ENCODE results near the gene KSR2.
A peak's percentile ranks its signal among the peaks of the same experiment; 100 is the strongest.

Gene KSR2

GRCh38 chr12:117674313-117674712 lies 294.5 kb downstream of the KSR2 start:
- Histone ChIP-seq H3K27ac (ENCODE audit: low read depth, low read length, poor library complexity, severe bottlenecking) (no peak overlapping the region), H2AFZ (ENCODE audit: low read length) (no peak overlapping the region), H3F3A (ENCODE audit: insufficient read depth, low read length) (no peaks in the 10 kb centered on the region), H3K9ac (ENCODE audit: low read length) (no peak overlapping the region), H4K20me1 (ENCODE audit: insufficient read depth, low read length) (no peaks in the 10 kb centered on the region), H3K4me1 (ENCODE audit: insufficient read depth, low read length, severe bottlenecking) (no peaks in the 10 kb centered on the region), H3K36me3 (ENCODE audit: insufficient read depth, low read length) (no peaks in the 10 kb centered on the region), H3K9me2 (ENCODE audit: low read depth, low read length) (no peaks in the 10 kb centered on the region), H3K79me2 (ENCODE audit: insufficient read depth, low read length) (no peaks in the 10 kb centered on the region), H3K4me2 (ENCODE audit: low read length) (no peak overlapping the region), H3K27me3 (ENCODE audit: insufficient read depth, low read length) (no peaks in the 10 kb centered on the region), H3K4me3 (ENCODE audit: low read depth, low read length, poor library complexity, severe bottlenecking) (no peak overlapping the region), H3K9me3 (ENCODE audit: low read length) (no peaks in the 10 kb centered on the region)
- TF ChIP-seq, protein P1, sequence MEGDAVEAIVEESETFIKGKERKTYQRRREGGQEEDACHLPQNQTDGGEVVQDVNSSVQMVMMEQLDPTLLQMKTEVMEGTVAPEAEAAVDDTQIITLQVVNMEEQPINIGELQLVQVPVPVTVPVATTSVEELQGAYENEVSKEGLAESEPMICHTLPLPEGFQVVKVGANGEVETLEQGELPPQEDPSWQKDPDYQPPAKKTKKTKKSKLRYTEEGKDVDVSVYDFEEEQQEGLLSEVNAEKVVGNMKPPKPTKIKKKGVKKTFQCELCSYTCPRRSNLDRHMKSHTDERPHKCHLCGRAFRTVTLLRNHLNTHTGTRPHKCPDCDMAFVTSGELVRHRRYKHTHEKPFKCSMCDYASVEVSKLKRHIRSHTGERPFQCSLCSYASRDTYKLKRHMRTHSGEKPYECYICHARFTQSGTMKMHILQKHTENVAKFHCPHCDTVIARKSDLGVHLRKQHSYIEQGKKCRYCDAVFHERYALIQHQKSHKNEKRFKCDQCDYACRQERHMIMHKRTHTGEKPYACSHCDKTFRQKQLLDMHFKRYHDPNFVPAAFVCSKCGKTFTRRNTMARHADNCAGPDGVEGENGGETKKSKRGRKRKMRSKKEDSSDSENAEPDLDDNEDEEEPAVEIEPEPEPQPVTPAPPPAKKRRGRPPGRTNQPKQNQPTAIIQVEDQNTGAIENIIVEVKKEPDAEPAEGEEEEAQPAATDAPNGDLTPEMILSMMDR (IDR thresholded peaks at IDR 0.05; ENCODE audit: low read length), result no peak
- no peak for TF ChIP-seq EZH2 (IDR thresholded peaks at IDR 0.05; ENCODE audit: borderline replicate concordance, low read length)

- Histone ChIP-seq H2AFZ (ENCODE audit: low read length) (no peak overlapping the region), H4K20me1 (ENCODE audit: insufficient read depth, low read length) (no peaks in the 10 kb centered on the region), H3K79me2 (ENCODE audit: insufficient read depth, low read length) (no peaks in the 10 kb centered on the region), H3K4me3 (ENCODE audit: low read depth, low read length, poor library complexity, severe bottlenecking) (no peak overlapping the region), H3K4me1 (ENCODE audit: insufficient read depth, low read length, severe bottlenecking) (no peaks in the 10 kb centered on the region), H3K4me2 (ENCODE audit: low read length) (no peak overlapping the region), H3K27me3 (ENCODE audit: insufficient read depth, low read length) (no peaks in the 10 kb centered on the region), H3F3A (ENCODE audit: insufficient read depth, low read length) (no peaks in the 10 kb centered on the region), H3K9me3 (ENCODE audit: low read length) (no peaks in the 10 kb centered on the region), H3K9me2 (ENCODE audit: low read depth, low read length) (no peaks in the 10 kb centered on the region), H3K9ac (ENCODE audit: low read length) (no peak overlapping the region), H3K36me3 (ENCODE audit: insufficient read depth, low read length) (no peaks in the 10 kb centered on the region), H3K27ac (ENCODE audit: low read depth, low read length, poor library complexity, severe bottlenecking) (no peak overlapping the region)
- TF ChIP-seq, protein P1 (IDR thresholded peaks at IDR 0.05; ENCODE audit: low read length), result peak; percentile 69
- TF ChIP-seq EZH2 (IDR thresholded peaks at IDR 0.05; ENCODE audit: borderline replicate concordance, low read length), result no peak
These were observed 297.1 kb downstream of the KSR2 start for GRCh38 chr12:117671734-117672133.

DNA sequence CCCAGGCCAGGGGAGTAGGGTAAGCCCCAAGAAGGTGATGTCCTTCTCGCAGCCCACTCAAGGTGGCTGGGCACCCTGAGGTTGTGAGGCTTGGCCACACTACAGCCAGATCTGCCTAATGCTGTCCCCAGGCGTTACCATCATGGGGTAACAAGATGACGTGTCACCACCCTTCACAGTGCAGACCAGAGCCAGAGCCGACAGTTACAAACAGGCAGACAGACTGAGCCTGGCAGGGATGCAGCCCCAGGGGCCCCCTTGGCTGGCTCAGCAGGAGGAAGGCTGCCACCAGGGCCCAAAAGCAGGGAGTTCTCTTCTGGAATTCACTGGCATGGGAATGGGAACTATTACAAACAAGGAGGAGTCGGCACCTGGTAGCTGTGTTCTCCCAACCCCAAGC lies 304.6 kb downstream of the KSR2 start:
- Histone ChIP-seq H3K36me3 (ENCODE audit: insufficient read depth, low read length) (no peaks in the 10 kb centered on the region), H3F3A (ENCODE audit: insufficient read depth, low read length) (no peaks in the 10 kb centered on the region), H3K9me3 (ENCODE audit: low read length) (no peaks in the 10 kb centered on the region), H3K4me2 (ENCODE audit: low read length) (no peak overlapping the region), H3K4me3 (ENCODE audit: low read depth, low read length, poor library complexity, severe bottlenecking) (no peak overlapping the region), H3K27ac (ENCODE audit: low read depth, low read length, poor library complexity, severe bottlenecking) (no peak overlapping the region), H3K9me2 (ENCODE audit: low read depth, low read length) (no peaks in the 10 kb centered on the region), H3K4me1 (ENCODE audit: insufficient read depth, low read length, severe bottlenecking) (no peaks in the 10 kb centered on the region), H4K20me1 (ENCODE audit: insufficient read depth, low read length) (no peaks in the 10 kb centered on the region), H3K27me3 (ENCODE audit: insufficient read depth, low read length) (no peaks in the 10 kb centered on the region), H3K9ac (ENCODE audit: low read length) (no peak overlapping the region), H3K79me2 (ENCODE audit: insufficient read depth, low read length) (no peaks in the 10 kb centered on the region), H2AFZ (ENCODE audit: low read length) (no peak overlapping the region)
- TF ChIP-seq EZH2 (IDR thresholded peaks at IDR 0.05; ENCODE audit: borderline replicate concordance, low read length), result no peak
- TF ChIP-seq, protein P1 (IDR thresholded peaks at IDR 0.05; ENCODE audit: low read length), result no peak
